Heart right ventricle (tissue), 16 donors: ENCODE results near the gene PRKN. TPM values are rescaled to one million over a fixed set of nuclear protein-coding genes. Genes with fewer than 3 reads are reported as not detected.

ENCODE experiments used
- ATAC-seq, 8 donors: fragments of 200-7000 bp; cut with Tn5 transposase; one replicate each; pipeline ENCODE4 v1.9.1; 2020; ENCODE audit warnings: mild to moderate bottlenecking in 8 of 8, moderate library complexity in 8 of 8, moderate number of reproducible peaks in 1 of 8
- DNase-seq, 2 donors: peaks; one replicate each; pipeline ENCODE4 v3.0.0-alpha.2; 2020
- H3K27ac ChIP-seq, 10 donors: fragments of 200-600 bp; sonication (generic) in 2 of 10; one replicate each; pipeline versions ENCODE4 v1.5.0 to v1.8.0; 2020 to 2022; ENCODE audit warnings: mild to moderate bottlenecking in 3 of 10
- H3K27me3 ChIP-seq, 7 donors: fragments of 200-600 bp; one replicate each; pipeline ENCODE4 v1.8.0; 2021 to 2022; ENCODE audit warnings: mild to moderate bottlenecking in 2 of 7
- H3K36me3 ChIP-seq, 9 donors: fragments of 200-600 bp; sonication (generic) in 1 of 9; one replicate each; pipeline versions ENCODE4 v1.5.0 to v1.8.0; 2020 to 2022; ENCODE audit warnings: mild to moderate bottlenecking in 2 of 9
- H3K4me1 ChIP-seq, 9 donors: fragments of 200-600 bp; sonication (generic) in 1 of 9; one replicate each; pipeline versions ENCODE4 v1.5.0 to v1.8.0; 2020 to 2022; ENCODE audit warnings: mild to moderate bottlenecking in 4 of 9
- H3K4me3 ChIP-seq, 10 donors: fragments of 200-600 bp; sonication (generic) in 2 of 10; one replicate each; pipeline versions ENCODE4 v1.5.0 to v1.8.0; 2020 to 2022; ENCODE audit warnings: mild to moderate bottlenecking in 7 of 10, moderate library complexity in 2 of 10
- H3K9me3 ChIP-seq, 11 donors: fragments of 200-600 bp in 10 of 11; sonication (generic) in 2 of 11; one replicate each; pipeline versions ENCODE4 v1.5.0 to v1.8.0; 2013 to 2022; ENCODE audit warnings: mild to moderate bottlenecking in 2 of 11, control low read depth in 1 of 11, moderate library complexity in 1 of 11
- CTCF ChIP-seq, 9 donors: fragments of 200-600 bp; sonication (generic) in 2 of 9; IDR thresholded peaks; one replicate each; pipeline versions ENCODE4 v1.5.0 to v1.8.0; 2021 to 2022; ENCODE audit warnings: antibody characterized with exemption in 9 of 9, mild to moderate bottlenecking in 5 of 9, moderate library complexity in 1 of 9
- WGBS, 2 donors: extraction: QIAGEN DNeasy Blood & Tissue Kit; methylation state at CpG; one replicate each; pipeline ENCODE4 v1.1.7; 2013; ENCODE audit warnings: inconsistent platforms in 1 of 2; 5-methylcytosine and 5-hydroxymethylcytosine counted together
- intact Hi-C, 10 donors: fragments of 100-400 bp; cut with DNase I; formaldehyde crosslinking; loops; one replicate each; pipeline versions ENCODE4 v1.11.1 to v1.14.2; 2022
- polyA plus RNA-seq, 2 donors: library from polyadenylated mRNA; stranded (reverse); fragments of 200-250 nt; gene quantifications; one replicate each; pipeline ENCODE4 v1.2.3, GENCODE V29; 2013
- total RNA-seq, 10 donors: library from RNA; stranded (reverse); fragmentation: NEBNext Ultra II Directional in 3 of 10; extraction: Animal tissue kit (Norgen Biotek cat#: 25700) in 3 of 10; gene quantifications; one replicate each; pipeline versions ENCODE4 v1.2.1 to v1.2.4, GENCODE V29; 2021 to 2023
- donor health status: Arrhythmogenic right ventricular cardiomyopathy.
- donor health status: ischemic (EF 13 %, LVEDD 7.1; RV severe dilation, severe dysfunction).
- donor health status: healthy with polysubstance abuse.
- donor health status: DM: no; HTN: yes; CAD: no.
- donor health status: DM: no; HTN: no; CAD: no.
- donor health status: ischemic (EF 25% LVEDD 6.9; RV normal size, moderate dysfunction).
- donor health status: ischemic (EF 25% LVEDD 5.7; RV mildly dilated, moderate dysfunction).
- donor health status: healthy.
- donor health status: DM: yes; HTN: yes; CAD: no.
- donor health status: Ischemic cardiomyopathy.
- donor health status: ischemic (EF 35%, LVEDD 5.7; RV mildly dilated, moderate dysfunction).
- donor health status: nonischemic (EF 11% LVEDD 7.7; RV severe dilation, severe dysfunction).
- donor health status: DM: yes; HTN: yes; CAD: no.
- donor health status: PGD.
- donor health status: ischemic (EF 29% LVEDD 5.4; RV normal size, mild dysfunction).
- donor health status: nonischemic (EF 23%, LVEDD 6.1; RV moderate dilation, normal function).

PRKN gene
- total and polyA plus RNA-seq, 12 donors: 2.3 to 27.7 (median 26.3) TPM

- ATAC-seq: no peak
- Histone ChIP-seq H3K27ac (no peak overlapping the region), H3K4me1 (no peaks in the 10 kb centered on the region), H3K9me3 (peaks cover 0 to 42% (median 15%) of the 10 kb centered on the region in 11 donors), H3K4me3 (no peak overlapping the region), H3K27me3 (no peaks in the 10 kb centered on the region), H3K36me3 (peaks cover 0 to 4% (median 0%) of the 10 kb centered on the region in 9 donors)
- 82 to 84% methylated on average over 9 of the region's 9 CpGs for WGBS, 2 donors
- TF ChIP-seq CTCF (IDR thresholded peaks at IDR 0.05): no peak
- intact Hi-C loops: no loop called here
- no peak for DNase-seq
These were observed 1170.0 kb downstream of the PRKN start for GRCh38 chr6:161557333-161558107.

GRCh38 chr6:161554883-161555282, 1172.7 kb downstream of the PRKN start:
- no peak for DNase-seq
- no peak for ATAC-seq
- no peak for TF ChIP-seq CTCF (IDR thresholded peaks at IDR 0.05)
- Histone ChIP-seq H3K27ac (no peak overlapping the region), H3K9me3 (peaks cover 0 to 43% (median 15%) of the 10 kb centered on the region in 11 donors), H3K4me3 (no peak overlapping the region), H3K27me3 (no peaks in the 10 kb centered on the region), H3K36me3 (peaks cover 0 to 4% (median 0%) of the 10 kb centered on the region in 9 donors), H3K4me1 (no peaks in the 10 kb centered on the region)
- intact Hi-C loops: no loop called here

GRCh38 chr6:161549977-161550655, 1177.5 kb downstream of the PRKN start:
- H3K4me1 ChIP-seq: peaks cover 0 to 11% (median 6%) of the 10 kb centered on the region in 9 donors
- DNase-seq (no peak), ATAC-seq (no peak)
- intact Hi-C loops: no loop called here
- 61 to 73% methylated on average over 4 of the region's 4 CpGs for WGBS, 2 donors
- H3K27ac ChIP-seq: no peak overlapping the region
- H3K4me3 ChIP-seq: no peak overlapping the region
- H3K36me3 ChIP-seq: no peaks in the 10 kb centered on the region
- peaks cover 0 to 28% (median 9%) of the 10 kb centered on the region in 11 donors for H3K9me3 ChIP-seq
- H3K27me3 ChIP-seq: no peaks in the 10 kb centered on the region
- TF ChIP-seq CTCF (IDR thresholded peaks at IDR 0.05): no peak

- peaks cover 0 to 15% (median 0%) of the 10 kb centered on the region in 11 donors for H3K9me3 ChIP-seq
- 96 to 98% methylated on average over 9 of the region's 9 CpGs for WGBS, 2 donors
- H3K27me3 ChIP-seq: no peaks in the 10 kb centered on the region
- H3K36me3 ChIP-seq: no peaks in the 10 kb centered on the region
- no peak overlapping the region for H3K27ac ChIP-seq
- intact Hi-C loops: no loop called here
- peaks cover 0 to 11% (median 6%) of the 10 kb centered on the region in 9 donors for H3K4me1 ChIP-seq
- no peak overlapping the region for H3K4me3 ChIP-seq
- ATAC-seq (no peak), DNase-seq (no peak)
- no peak for TF ChIP-seq CTCF (IDR thresholded peaks at IDR 0.05)
These were observed 1178.8 kb downstream of the PRKN start for GRCh38 chr6:161548713-161549296.
